HEK293 (cell line): ENCODE results near the gene SMTN.

Experiments
- GLIS1 ChIP-seq: fragments of 450-650 bp; formaldehyde crosslinking; IDR thresholded peaks from 2 replicates; pipeline ENCODE4 v1.5.1; 2016; ENCODE audit warnings: missing biosample characterization, missing genetic modification characterization
- GLIS2 ChIP-seq: fragments of 450-650 bp; formaldehyde crosslinking; IDR thresholded peaks from 2 replicates; pipeline ENCODE4 v1.5.1; 2016; ENCODE audit warnings: missing biosample characterization, missing genetic modification characterization
- KLF17 ChIP-seq: fragments of 450-650 bp; formaldehyde crosslinking; IDR thresholded peaks from 2 replicates; pipeline ENCODE4 v1.5.1; 2016; ENCODE audit warnings: missing biosample characterization, missing genetic modification characterization
- PRDM6 ChIP-seq: fragments of 450-650 bp; formaldehyde crosslinking; IDR thresholded peaks from 2 replicates; pipeline ENCODE4 v1.5.1; 2017; ENCODE audit warnings: missing biosample characterization, missing genetic modification characterization
- SETDB1 ChIP-seq: IDR thresholded peaks from one replicate; pipeline ENCODE4 v1.6.1; 2017; ENCODE audit warnings: mild to moderate bottlenecking, low read length, moderate library complexity, mixed read lengths; ENCODE audit not compliant: insufficient read length
- SP3 ChIP-seq: fragments of 450-650 bp; formaldehyde crosslinking; IDR thresholded peaks from 2 replicates; pipeline ENCODE4 v1.5.1; 2016; ENCODE audit warnings: missing biosample characterization, missing genetic modification characterization
- ZBTB10 ChIP-seq: fragments of 450-650 bp; formaldehyde crosslinking; IDR thresholded peaks from 2 replicates; pipeline ENCODE4 v1.5.1; 2016; ENCODE audit warnings: missing biosample characterization, missing genetic modification characterization
- ZBTB48 ChIP-seq: fragments of 450-650 bp; formaldehyde crosslinking; IDR thresholded peaks from 2 replicates; pipeline ENCODE4 v1.5.1; 2016; ENCODE audit warnings: missing biosample characterization, missing genetic modification characterization
- ZIC2 ChIP-seq: fragments of 450-650 bp; formaldehyde crosslinking; IDR thresholded peaks from 2 replicates; pipeline ENCODE4 v1.5.1; 2016; ENCODE audit warnings: missing biosample characterization, missing genetic modification characterization
- ZNF132 ChIP-seq: fragments of 450-650 bp; formaldehyde crosslinking; IDR thresholded peaks from 2 replicates; pipeline ENCODE4 v1.5.1; 2017; ENCODE audit warnings: missing biosample characterization, missing genetic modification characterization, borderline replicate concordance
- ZNF146 ChIP-seq: fragments of 450-650 bp; formaldehyde crosslinking; IDR thresholded peaks from 2 replicates; pipeline ENCODE4 v1.5.1; 2016; ENCODE audit warnings: missing biosample characterization, missing genetic modification characterization
- ZNF16 ChIP-seq: fragments of 450-650 bp; formaldehyde crosslinking; IDR thresholded peaks from 2 replicates; pipeline ENCODE4 v1.5.1; 2016; ENCODE audit warnings: low read depth, missing biosample characterization, missing genetic modification characterization
- ZNF24 ChIP-seq: fragments of 450-650 bp; formaldehyde crosslinking; IDR thresholded peaks from 2 replicates; pipeline ENCODE4 v1.5.1; 2016; ENCODE audit warnings: missing biosample characterization, missing genetic modification characterization
- ZNF248 ChIP-seq: fragments of 450-650 bp; formaldehyde crosslinking; IDR thresholded peaks from 2 replicates; pipeline ENCODE4 v1.5.1; 2017; ENCODE audit warnings: missing biosample characterization, missing genetic modification characterization
- ZNF274 ChIP-seq, 2 experiments: fragments of 200-500 bp in 1 of 2; fragments of 450-650 bp in 1 of 2; sonication (Bioruptor generic) in 1 of 2; formaldehyde crosslinking in 1 of 2; IDR thresholded peaks; 2 replicates each; pipeline versions ENCODE4 v1.5.1 to v1.6.1; 2014 to 2016; ENCODE audit warnings: borderline replicate concordance in 1 of 2, inconsistent platforms in 1 of 2, low read length in 1 of 2, missing biosample characterization in 1 of 2, missing genetic modification characterization in 1 of 2
- ZNF302 ChIP-seq: fragments of 450-650 bp; formaldehyde crosslinking; IDR thresholded peaks from 2 replicates; pipeline ENCODE4 v1.5.1; 2016; ENCODE audit warnings: missing biosample characterization, missing genetic modification characterization, low read depth
- ZNF366 ChIP-seq: fragments of 450-650 bp; formaldehyde crosslinking; conservative IDR thresholded peaks from 2 replicates; pipeline ENCODE4 v1.5.1; 2016; ENCODE audit warnings: missing biosample characterization, missing genetic modification characterization
- ZNF560 ChIP-seq: fragments of 450-650 bp; formaldehyde crosslinking; IDR thresholded peaks from 2 replicates; pipeline ENCODE4 v1.5.1; 2017; ENCODE audit warnings: missing biosample characterization, missing genetic modification characterization, borderline replicate concordance
- ZNF585B ChIP-seq: fragments of 450-650 bp; formaldehyde crosslinking; IDR thresholded peaks from 2 replicates; pipeline ENCODE4 v1.5.1; 2016; ENCODE audit warnings: missing biosample characterization, missing genetic modification characterization
- ZNF626 ChIP-seq: fragments of 450-650 bp; sonication (Bioruptor Pico); formaldehyde crosslinking; IDR thresholded peaks from 2 replicates; pipeline ENCODE4 v1.5.1; 2018; ENCODE audit warnings: missing biosample characterization, missing genetic modification characterization, inconsistent platforms
- ZNF654 ChIP-seq: fragments of 450-650 bp; formaldehyde crosslinking; IDR thresholded peaks from 2 replicates; pipeline ENCODE4 v1.5.1; 2016; ENCODE audit warnings: low read depth, missing biosample characterization, missing genetic modification characterization
- ZNF660 ChIP-seq: fragments of 450-650 bp; IDR thresholded peaks from 2 replicates; pipeline ENCODE4 v1.5.1; 2018; ENCODE audit warnings: missing biosample characterization, mild to moderate bottlenecking, missing genetic modification characterization
- ZNF692 ChIP-seq: fragments of 450-650 bp; formaldehyde crosslinking; IDR thresholded peaks from 2 replicates; pipeline ENCODE4 v1.5.1; 2016; ENCODE audit warnings: missing biosample characterization, missing genetic modification characterization
- ZNF791 ChIP-seq: fragments of 450-650 bp; formaldehyde crosslinking; IDR thresholded peaks from 2 replicates; pipeline ENCODE4 v1.5.1; 2016; ENCODE audit warnings: missing biosample characterization, missing genetic modification characterization
- ZNF843 ChIP-seq: fragments of 450-650 bp; formaldehyde crosslinking; IDR thresholded peaks from 2 replicates; pipeline ENCODE4 v1.5.1; 2016; ENCODE audit warnings: missing biosample characterization, missing genetic modification characterization
- TF ChIP-seq, protein P1 (sequence below): fragments of 450-650 bp; formaldehyde crosslinking; IDR thresholded peaks from 2 replicates; pipeline ENCODE4 v1.5.1; 2017; ENCODE audit warnings: missing biosample characterization, missing genetic modification characterization
- TF ChIP-seq, protein P2 (sequence below): fragments of 450-650 bp; formaldehyde crosslinking; IDR thresholded peaks from 2 replicates; pipeline ENCODE4 v1.5.1; 2017; ENCODE audit warnings: missing biosample characterization, missing genetic modification characterization

Gene SMTN

DNA sequence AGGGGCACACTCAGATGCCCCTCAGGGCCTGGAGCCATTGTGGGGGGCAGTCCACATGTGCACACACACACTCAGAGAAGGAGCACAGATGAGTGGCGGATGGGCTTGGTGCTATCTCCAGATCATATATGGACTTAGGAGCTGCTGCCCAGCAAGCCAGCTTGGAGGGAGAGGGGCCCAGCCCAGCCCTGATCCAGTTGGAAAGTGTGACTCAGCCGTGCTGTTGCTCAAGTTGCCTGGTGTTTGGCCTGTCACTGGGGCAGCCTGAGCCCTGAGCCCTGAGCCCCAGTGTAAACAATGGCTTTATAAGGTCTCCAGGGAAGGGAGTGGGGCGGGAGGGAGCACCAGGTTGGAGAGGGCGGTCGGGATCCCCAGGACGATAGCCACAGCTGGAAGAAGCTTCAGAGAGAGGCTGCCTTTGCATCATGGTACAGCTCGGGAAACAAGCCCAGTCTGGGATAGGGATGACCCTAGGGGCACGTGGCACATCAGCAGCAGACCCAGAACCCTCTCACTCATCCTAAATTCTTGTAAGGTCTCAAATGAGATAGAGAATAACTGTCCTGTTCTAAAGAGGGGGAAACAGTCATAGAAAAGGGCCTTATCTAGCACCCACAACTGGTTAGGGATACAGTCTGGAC, 21.4 kb downstream of the SMTN start (continued):
- TF ChIP-seq ZNF791 (tag by site-specific recombination) (no peak), GLIS2 (peak; percentile 44; the same call in 1 of the 2 replicates), ZNF146 (tag by site-specific recombination) (no peak), ZNF24 (no peak), ZNF302 (tag by site-specific recombination) (no peak), ZNF692 (tag by site-specific recombination) (peak; percentile 68), ZNF585B (tag by site-specific recombination) (no peak), ZNF132 (tag by site-specific recombination) (no peak), ZBTB48 (tag by site-specific recombination) (peak; percentile 73; the same call in 1 of the 2 replicates), ZNF660 (tag by site-specific recombination) (no peak), GLIS1 (tag by site-specific recombination) (peak; percentile 48; the same call in 1 of the 2 replicates), PRDM6 (tag by site-specific recombination) (no peak), ZNF654 (tag by site-specific recombination) (no peak), SETDB1 (no peak), ZBTB10 (tag by site-specific recombination) (no peak), ZNF16 (tag by site-specific recombination) (no peak), ZNF843 (tag by site-specific recombination) (no peak), ZNF626 (tag by site-specific recombination) (no peak), ZNF248 (no peak), ZNF560 (tag by site-specific recombination) (no peak), ZNF274 (IDR thresholded peaks at IDR 0.05; ENCODE audit: low read length) (no peak), ZNF274 (tag by site-specific recombination; IDR thresholded peaks at IDR 0.05; ENCODE audit: borderline replicate concordance) (no peak), SP3 (tag by site-specific recombination) (no peak), ZNF366 (tag by site-specific recombination) (0 out of 2 replicates have a peak, but pooled peaks have one; percentile 17), ZIC2 (tag by site-specific recombination) (peak; percentile 9; the same call in 1 of the 2 replicates), KLF17 (tag by site-specific recombination) (peak; percentile 73)
- TF ChIP-seq, protein P1, sequence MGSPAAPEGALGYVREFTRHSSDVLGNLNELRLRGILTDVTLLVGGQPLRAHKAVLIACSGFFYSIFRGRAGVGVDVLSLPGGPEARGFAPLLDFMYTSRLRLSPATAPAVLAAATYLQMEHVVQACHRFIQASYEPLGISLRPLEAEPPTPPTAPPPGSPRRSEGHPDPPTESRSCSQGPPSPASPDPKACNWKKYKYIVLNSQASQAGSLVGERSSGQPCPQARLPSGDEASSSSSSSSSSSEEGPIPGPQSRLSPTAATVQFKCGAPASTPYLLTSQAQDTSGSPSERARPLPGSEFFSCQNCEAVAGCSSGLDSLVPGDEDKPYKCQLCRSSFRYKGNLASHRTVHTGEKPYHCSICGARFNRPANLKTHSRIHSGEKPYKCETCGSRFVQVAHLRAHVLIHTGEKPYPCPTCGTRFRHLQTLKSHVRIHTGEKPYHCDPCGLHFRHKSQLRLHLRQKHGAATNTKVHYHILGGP (tag by site-specific recombination) = no peak
- TF ChIP-seq, protein P2, sequence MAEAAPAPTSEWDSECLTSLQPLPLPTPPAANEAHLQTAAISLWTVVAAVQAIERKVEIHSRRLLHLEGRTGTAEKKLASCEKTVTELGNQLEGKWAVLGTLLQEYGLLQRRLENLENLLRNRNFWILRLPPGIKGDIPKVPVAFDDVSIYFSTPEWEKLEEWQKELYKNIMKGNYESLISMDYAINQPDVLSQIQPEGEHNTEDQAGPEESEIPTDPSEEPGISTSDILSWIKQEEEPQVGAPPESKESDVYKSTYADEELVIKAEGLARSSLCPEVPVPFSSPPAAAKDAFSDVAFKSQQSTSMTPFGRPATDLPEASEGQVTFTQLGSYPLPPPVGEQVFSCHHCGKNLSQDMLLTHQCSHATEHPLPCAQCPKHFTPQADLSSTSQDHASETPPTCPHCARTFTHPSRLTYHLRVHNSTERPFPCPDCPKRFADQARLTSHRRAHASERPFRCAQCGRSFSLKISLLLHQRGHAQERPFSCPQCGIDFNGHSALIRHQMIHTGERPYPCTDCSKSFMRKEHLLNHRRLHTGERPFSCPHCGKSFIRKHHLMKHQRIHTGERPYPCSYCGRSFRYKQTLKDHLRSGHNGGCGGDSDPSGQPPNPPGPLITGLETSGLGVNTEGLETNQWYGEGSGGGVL (tag by site-specific recombination) = no peak
- TF ChIP-seq, all 188 proteins: peak for 13
